Mucosa of descending colon (tissue), 3 donors: Measurements from ENCODE around the gene TYRO3. TPM values are rescaled to one million over a fixed set of nuclear protein-coding genes. Genes with fewer than 3 reads are reported as not detected.

Experiments used
- ATAC-seq: fragments of 200-7000 bp; cut with Tn5 transposase; one replicate; pipeline ENCODE4 v1.9.1; 2020; ENCODE audit warnings: mild to moderate bottlenecking, moderate library complexity
- DNase-seq, 3 donors: peaks; one replicate each; pipeline ENCODE4 v3.0.0-alpha.2; 2020
- H3K36me3 ChIP-seq: fragments of 200-600 bp; one replicate; pipeline ENCODE4 v1.8.0; 2021; ENCODE audit warnings: low read depth, mild to moderate bottlenecking
- H3K4me1 ChIP-seq: fragments of 200-600 bp; one replicate; pipeline ENCODE4 v1.8.0; 2021; ENCODE audit warnings: low read depth, mild to moderate bottlenecking
- H3K4me3 ChIP-seq: fragments of 200-600 bp; one replicate; pipeline ENCODE4 v1.8.0; 2021; ENCODE audit warnings: mild to moderate bottlenecking
- H3K9me3 ChIP-seq: fragments of 200-600 bp; one replicate; pipeline ENCODE4 v1.8.0; 2021; ENCODE audit warnings: mild to moderate bottlenecking
- intact Hi-C, 2 donors: fragments of 100-400 bp; cut with DNase I in 1 of 2; cut with micrococcal nuclease in 1 of 2; formaldehyde crosslinking; loops; one replicate each; pipeline versions ENCODE4 v1.11.0 to v1.11.1; 2022; cut with DNase I, micrococcal nuclease
- total RNA-seq, 3 donors: library from RNA; stranded (reverse); fragmentation: NEBNext Ultra II Directional in 2 of 3; extraction: Animal tissue kit (Norgen Biotek cat#: 25700) in 2 of 3; gene quantifications; one replicate each; pipeline versions ENCODE4 v1.2.1 to v1.2.4, GENCODE V29; 2021 to 2023
- TF ChIP-seq, protein P1 (sequence below): fragments of 200-600 bp; IDR thresholded peaks from one replicate; pipeline ENCODE4 v1.8.0; 2022; ENCODE audit warnings: antibody characterized with exemption, mild to moderate bottlenecking
- donor health status: DM: no; HTN: no; CAD: no; lungs with moderate emphysema.
- donor health status: DM: no; HTN: no; CAD: no.
- donor health status: DM: no; HTN: yes; CAD: no.

Gene TYRO3
- total RNA-seq, 3 donors from 2014 or later: 1.9 to 8.5 (median 2.3) TPM

DNA sequence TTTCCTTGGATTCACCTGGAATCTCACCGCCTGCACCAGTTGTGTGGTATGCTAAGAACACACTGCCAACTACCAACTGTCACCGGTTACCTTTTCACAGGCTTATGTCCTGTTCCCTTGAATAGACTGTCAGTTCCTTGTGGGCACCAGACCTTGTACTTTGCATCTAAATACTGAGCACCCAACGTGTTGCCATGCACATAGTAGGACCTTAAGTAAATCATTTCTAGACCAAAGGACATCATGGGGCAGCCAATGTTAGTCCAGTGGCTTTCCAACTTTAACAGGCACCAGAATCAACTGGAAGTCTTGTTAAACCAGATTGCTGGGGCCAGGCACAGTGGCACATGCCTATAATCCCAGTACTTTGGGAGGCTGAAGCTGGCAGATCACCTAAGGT, 13.8 kb upstream of the TYRO3 start:
- no peak overlapping the region for H3K4me3 ChIP-seq
- intact Hi-C loops: no loop called here

DNA sequence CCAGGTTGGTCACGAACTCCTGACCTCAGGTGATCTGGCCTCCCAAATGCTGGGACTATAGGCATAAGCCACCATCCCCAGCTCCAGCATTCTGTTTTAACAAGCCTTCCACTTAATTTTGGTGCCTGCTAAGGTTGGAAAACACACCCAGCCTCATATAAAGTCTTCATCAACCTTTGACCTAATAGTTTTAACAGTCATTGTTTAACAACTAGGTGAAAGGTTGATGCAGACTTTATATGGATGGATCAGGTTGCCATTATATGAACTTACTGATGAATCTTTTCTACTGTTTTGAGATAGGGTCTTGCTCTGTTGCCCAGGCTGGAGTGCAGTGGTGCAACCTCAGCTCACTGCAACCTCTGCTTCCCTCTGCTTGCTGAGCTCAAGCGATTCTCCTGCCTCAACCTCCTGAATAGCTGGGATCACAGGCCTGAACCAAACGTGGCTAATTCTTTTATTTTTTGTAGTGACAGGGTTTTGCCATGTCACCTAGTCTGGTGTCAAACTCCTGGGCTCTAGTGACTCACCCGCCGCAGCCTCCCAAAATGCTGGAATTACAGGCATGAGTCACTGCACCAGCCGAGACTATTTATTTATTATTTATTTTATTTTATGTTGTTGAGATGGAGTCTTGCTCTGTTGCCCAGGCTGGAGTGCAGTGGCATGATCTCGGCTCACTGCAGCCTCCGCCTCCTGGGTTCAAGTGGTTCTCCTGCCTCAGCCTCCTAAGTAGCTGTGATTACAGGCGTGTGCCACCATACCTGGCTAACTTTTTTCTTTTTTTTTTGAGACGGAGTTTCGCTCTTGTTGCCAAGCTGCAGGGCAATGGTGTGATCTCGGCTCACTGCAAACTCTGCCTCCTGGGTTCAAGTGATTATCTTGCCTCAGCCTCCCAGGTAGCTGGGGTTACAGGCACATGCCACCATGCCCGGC, 11.9 kb upstream of the TYRO3 start:
- TF ChIP-seq, protein P1, sequence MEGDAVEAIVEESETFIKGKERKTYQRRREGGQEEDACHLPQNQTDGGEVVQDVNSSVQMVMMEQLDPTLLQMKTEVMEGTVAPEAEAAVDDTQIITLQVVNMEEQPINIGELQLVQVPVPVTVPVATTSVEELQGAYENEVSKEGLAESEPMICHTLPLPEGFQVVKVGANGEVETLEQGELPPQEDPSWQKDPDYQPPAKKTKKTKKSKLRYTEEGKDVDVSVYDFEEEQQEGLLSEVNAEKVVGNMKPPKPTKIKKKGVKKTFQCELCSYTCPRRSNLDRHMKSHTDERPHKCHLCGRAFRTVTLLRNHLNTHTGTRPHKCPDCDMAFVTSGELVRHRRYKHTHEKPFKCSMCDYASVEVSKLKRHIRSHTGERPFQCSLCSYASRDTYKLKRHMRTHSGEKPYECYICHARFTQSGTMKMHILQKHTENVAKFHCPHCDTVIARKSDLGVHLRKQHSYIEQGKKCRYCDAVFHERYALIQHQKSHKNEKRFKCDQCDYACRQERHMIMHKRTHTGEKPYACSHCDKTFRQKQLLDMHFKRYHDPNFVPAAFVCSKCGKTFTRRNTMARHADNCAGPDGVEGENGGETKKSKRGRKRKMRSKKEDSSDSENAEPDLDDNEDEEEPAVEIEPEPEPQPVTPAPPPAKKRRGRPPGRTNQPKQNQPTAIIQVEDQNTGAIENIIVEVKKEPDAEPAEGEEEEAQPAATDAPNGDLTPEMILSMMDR: no peak
- no peaks in the 10 kb centered on the region for H3K9me3 ChIP-seq
- H3K4me1 ChIP-seq: peaks cover 11% of the 10 kb centered on the region
- no peak for DNase-seq
- ATAC-seq: no peak
- no peak overlapping the region for H3K4me3 ChIP-seq
- intact Hi-C loops: no loop called here
- no peaks in the 10 kb centered on the region for H3K36me3 ChIP-seq

More for the DNA sequence above, 13.8 kb upstream of the TYRO3 start:
- DNase-seq (no peak), ATAC-seq (no peak)
- TF ChIP-seq, protein P1: no peak
- Histone ChIP-seq H3K36me3 (no peaks in the 10 kb centered on the region), H3K9me3 (no peaks in the 10 kb centered on the region), H3K4me1 (peaks cover 11% of the 10 kb centered on the region)

- H3K4me1 ChIP-seq: no peaks in the 10 kb centered on the region
- TF ChIP-seq, protein P1: no peak
- no peaks in the 10 kb centered on the region for H3K9me3 ChIP-seq
- ATAC-seq (no peak), DNase-seq (no peak)
- H3K4me3 ChIP-seq: no peak overlapping the region
- H3K36me3 ChIP-seq: no peaks in the 10 kb centered on the region
- intact Hi-C loops: no loop called here
Observed at GRCh38 chr15:41550066-41550775, 8.8 kb upstream of the TYRO3 start.

- H3K4me3 ChIP-seq: no peak overlapping the region
- DNase-seq (no peak), ATAC-seq (no peak)
- H3K9me3 ChIP-seq: no peaks in the 10 kb centered on the region
- peaks cover 3% of the 10 kb centered on the region for H3K4me1 ChIP-seq
- intact Hi-C loops: no loop called here
- no peaks in the 10 kb centered on the region for H3K36me3 ChIP-seq
- TF ChIP-seq, protein P1: no peak
Observed at GRCh38 chr15:41553731-41554130, 5.3 kb upstream of the TYRO3 start.

DNA sequence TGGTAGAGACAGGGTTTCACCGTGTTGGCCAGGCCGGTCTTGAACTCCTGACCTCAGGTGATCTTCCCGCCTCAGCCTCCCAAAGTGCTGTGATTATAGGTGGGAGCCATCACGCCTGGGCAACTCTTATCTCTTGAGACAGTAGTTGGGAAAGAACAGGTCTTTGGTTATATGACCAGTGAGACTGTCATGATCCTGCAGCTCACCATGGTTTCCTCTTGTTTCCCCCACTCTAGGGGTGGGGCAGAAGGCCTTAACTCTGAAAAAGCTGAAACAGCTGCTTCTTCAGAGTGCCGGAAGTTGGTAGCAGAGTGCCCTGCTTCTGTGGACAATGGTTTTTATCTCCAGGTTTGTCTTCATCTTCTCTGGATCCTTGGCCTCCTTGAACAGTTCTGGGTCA, 4.7 kb upstream of the TYRO3 start:
- TF ChIP-seq, protein P1: no peak
- peak in 1 of 3 donors; percentile 5 for DNase-seq
- no peaks in the 10 kb centered on the region for H3K9me3 ChIP-seq

More for the DNA sequence above, 4.7 kb upstream of the TYRO3 start:
- H3K36me3 ChIP-seq: no peaks in the 10 kb centered on the region
- no peak for ATAC-seq
- H3K4me3 ChIP-seq: no peak overlapping the region
- H3K4me1 ChIP-seq: peaks cover 4% of the 10 kb centered on the region
- intact Hi-C loops: no loop called here
